ENCODE data around the gene ATP6V0A1.
"Not testable (repeated sequence)": the region's sequence is repeated elsewhere in the genome, so short reads cannot be mapped to it uniquely, and the experiment has no call there.

Gene ATP6V0A1

GRCh38 chr17:42458497-42459255 lies at the start of gene ATP6V0A1:
Gene ATP6V0A1 (plus strand): TSS chr17:42458878. CDS start chr17:42460895, 2,017 bp downstream.
- peak; percentile 82 for DNase-seq (ENCODE audit: low spot score)

- DNase-seq (ENCODE audit: low spot score), result no peak
Observed at GRCh38 chr17:42409523-42410318, 49.0 kb upstream of the ATP6V0A1 start.

- no peak for DNase-seq (ENCODE audit: low spot score)
Observed at GRCh38 chr17:42410319-42410685, 48.4 kb upstream of the ATP6V0A1 start.

GRCh38 chr17:42411361-42411760 lies 47.3 kb upstream of the ATP6V0A1 start:
- DNase-seq (ENCODE audit: low spot score), result no peak

- no peak for DNase-seq (ENCODE audit: low spot score)
Observed at GRCh38 chr17:42411905-42412679, 46.6 kb upstream of the ATP6V0A1 start.

GRCh38 chr17:42413464-42414040 lies 45.1 kb upstream of the ATP6V0A1 start:
- DNase-seq (ENCODE audit: low spot score), result no peak

GRCh38 chr17:42414704-42415409 lies 43.8 kb upstream of the ATP6V0A1 start:
- DNase-seq (ENCODE audit: low spot score), result peak; percentile 60

GRCh38 chr17:42417981-42418380 lies 40.7 kb upstream of the ATP6V0A1 start:
- not testable (repeated sequence) for DNase-seq (ENCODE audit: low spot score)

GRCh38 chr17:42421136-42421506 lies 37.6 kb upstream of the ATP6V0A1 start:
- no peak for DNase-seq (ENCODE audit: low spot score)

GRCh38 chr17:42421507-42422338 lies 37.0 kb upstream of the ATP6V0A1 start:
- no peak for DNase-seq (ENCODE audit: low spot score)

GRCh38 chr17:42422412-42422957 lies 36.2 kb upstream of the ATP6V0A1 start:
- peak; percentile 8 for DNase-seq (ENCODE audit: low spot score)

- no peak for DNase-seq (ENCODE audit: low spot score)
Observed at GRCh38 chr17:42422958-42423712, 35.5 kb upstream of the ATP6V0A1 start, which contains the start of gene CAVIN1. Gene CAVIN1 (minus strand): TSS chr17:42423256. CDS start chr17:42423097, 159 bp downstream.

- no peak for DNase-seq (ENCODE audit: low spot score)
Observed at GRCh38 chr17:42423766-42424165, 34.9 kb upstream of the ATP6V0A1 start.

GRCh38 chr17:42424991-42425610 lies 33.6 kb upstream of the ATP6V0A1 start:
- DNase-seq (ENCODE audit: low spot score), result no peak

GRCh38 chr17:42428141-42428944 lies 30.3 kb upstream of the ATP6V0A1 start:
- peak; percentile 52 for DNase-seq (ENCODE audit: low spot score)

GRCh38 chr17:42429726-42430447 lies 28.8 kb upstream of the ATP6V0A1 start:
- DNase-seq (ENCODE audit: low spot score), result no peak

GRCh38 chr17:42431758-42432161 lies 26.9 kb upstream of the ATP6V0A1 start:
- DNase-seq (ENCODE audit: low spot score), result no peak

Data from CD4-positive, alpha-beta T cell treated with Interleukin-6 at 100 ng/mL for 8 hours (primary cell).